PFSK-1 (cell line): ENCODE results near the gene IL22.

Experiments used
- FOXP2 ChIP-seq: optimal IDR thresholded peaks from 2 replicates; pipeline ENCODE3; 2011; ENCODE audit warnings: borderline replicate concordance, control low read depth, inconsistent platforms; ENCODE audit not compliant: insufficient read depth; ENCODE audit errors: extremely low read length, extremely low read depth
- POLR2AphosphoS5 ChIP-seq: IDR thresholded peaks from 2 replicates; pipeline ENCODE4 v1.6.1; 2012; ENCODE audit warnings: low read depth, mild to moderate bottlenecking, control low read depth, low read length, moderate library complexity
- REST ChIP-seq, 2 experiments: IDR thresholded peaks; 2 replicates each; pipeline versions ENCODE4 v1.6.1 to v1.8.0; 2011 to 2012; ENCODE audit warnings: low read depth in 2 of 2, low read length in 2 of 2, control low read depth in 1 of 2, inconsistent platforms in 1 of 2, mild to moderate bottlenecking in 1 of 2, moderate library complexity in 1 of 2; ENCODE audit not compliant: insufficient read depth in 1 of 2
- SIN3A ChIP-seq: IDR thresholded peaks from 2 replicates; pipeline ENCODE4 v1.6.1; 2012; ENCODE audit warnings: mild to moderate bottlenecking, low read length, moderate library complexity, borderline replicate concordance; ENCODE audit not compliant: insufficient read depth
- TAF1 ChIP-seq: IDR thresholded peaks from 2 replicates; pipeline ENCODE4 v1.6.1; 2012; ENCODE audit warnings: low read length, control low read depth, borderline replicate concordance; ENCODE audit not compliant: insufficient read depth

The IL22 gene

GRCh38 chr12:68268967-68269366 lies 15.6 kb upstream of the IL22 start:
- TF ChIP-seq FOXP2 (no peak), TAF1 (no peak), REST (IDR thresholded peaks at IDR 0.05; ENCODE audit: insufficient read depth in 1 of 2, low read depth in 2 of 2, low read length in 2 of 2) (no peak), POLR2AphosphoS5 (no peak)

- TF ChIP-seq POLR2AphosphoS5 (no peak), REST (IDR thresholded peaks at IDR 0.05; ENCODE audit: insufficient read depth in 1 of 2, low read depth in 2 of 2, low read length in 2 of 2) (no peak), TAF1 (no peak), FOXP2 (no peak), SIN3A (no peak)
Observed at GRCh38 chr12:68267892-68268396, 14.5 kb upstream of the IL22 start.

- TF ChIP-seq REST (IDR thresholded peaks at IDR 0.05; ENCODE audit: insufficient read depth in 1 of 2, low read depth in 2 of 2, low read length in 2 of 2) (no peak), POLR2AphosphoS5 (no peak), TAF1 (no peak), FOXP2 (no peak), SIN3A (no peak)
Observed at GRCh38 chr12:68264857-68265256, 11.5 kb upstream of the IL22 start.

- TF ChIP-seq TAF1 (no peak), FOXP2 (no peak)
Observed at GRCh38 chr12:68264158-68264855, 10.9 kb upstream of the IL22 start.

- TF ChIP-seq TAF1 (no peak), FOXP2 (no peak), POLR2AphosphoS5 (no peak), REST (IDR thresholded peaks at IDR 0.05; ENCODE audit: insufficient read depth in 1 of 2, low read depth in 2 of 2, low read length in 2 of 2) (no peak), SIN3A (no peak)
Observed at GRCh38 chr12:68263366-68263765, 10.0 kb upstream of the IL22 start.
